ENCODE data around the gene PDF.
"Not testable (repeated sequence)": the region's sequence is repeated elsewhere in the genome, so short reads cannot be mapped to it uniquely, and the experiment has no call there.

The PDF gene

GRCh38 chr16:69313469-69313868 lies 16.9 kb downstream of the PDF start:
- no peak for ATAC-seq
- Mint-ChIP-seq H3K4me1 (peaks cover 32% of the 10 kb centered on the region), H3K27ac (peak overlapping the region; percentile 56), H3K36me3 (peaks cover 70% of the 10 kb centered on the region), H3K4me3 (peak overlapping the region; percentile 96), H3K9me3 (no peaks in the 10 kb centered on the region)
- DNase-seq (ENCODE audit: low spot score in 2 of 2): no peak

DNA sequence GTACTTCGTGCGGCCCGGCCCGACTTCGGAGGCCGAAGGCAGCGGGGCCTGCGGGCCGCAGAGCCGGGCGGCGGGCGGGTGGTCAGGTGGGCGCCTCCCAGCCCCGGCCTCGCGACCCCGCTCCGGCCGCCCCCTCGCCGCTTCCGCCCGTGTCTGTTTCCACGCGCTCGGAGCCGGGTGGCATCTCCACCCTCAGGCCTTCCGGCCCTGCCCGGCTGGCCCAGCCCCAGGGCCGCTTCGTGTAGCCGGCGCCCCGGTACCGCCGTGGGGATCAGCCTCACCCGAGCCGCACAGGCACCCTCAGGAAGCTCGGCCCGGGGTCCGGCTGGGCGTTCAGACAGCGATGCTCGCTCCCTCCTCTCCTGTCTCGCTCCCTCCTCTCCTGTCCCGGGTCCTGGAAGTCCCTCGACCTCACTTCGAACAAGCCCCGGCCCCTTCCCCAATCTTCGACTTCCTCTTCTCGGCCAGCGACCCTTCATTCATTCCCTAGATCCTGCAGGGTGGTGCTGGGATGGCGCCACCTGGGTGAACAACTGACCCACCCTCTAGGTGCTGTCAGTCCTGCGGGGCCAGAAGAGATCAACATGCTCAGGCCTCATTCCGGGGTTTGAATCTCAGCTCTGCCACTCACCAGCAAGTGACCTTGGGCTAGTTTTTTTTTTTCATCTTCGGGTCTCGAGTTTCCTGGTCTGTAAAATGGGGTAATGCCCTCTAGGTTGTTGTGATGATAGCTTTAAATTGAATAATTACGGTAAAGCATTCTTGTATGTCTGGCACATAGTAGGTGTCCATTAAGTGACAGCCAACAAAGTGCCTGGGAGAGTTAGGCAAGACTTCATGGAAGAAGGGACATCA lies 18.6 kb downstream of the PDF start:
- Mint-ChIP-seq H3K9me3 (no peaks in the 10 kb centered on the region), H3K27ac (peak overlapping the region; percentile 95), H3K36me3 (peaks cover 52% of the 10 kb centered on the region), H3K4me3 (peak overlapping the region; percentile 96), H3K4me1 (peaks cover 32% of the 10 kb centered on the region)
- ATAC-seq: peak; percentile 76
- DNase-seq (ENCODE audit: low spot score in 2 of 2): peak; percentile 47 to 80

- H3K4me1 Mint-ChIP-seq: peaks cover 32% of the 10 kb centered on the region
- ATAC-seq: peak; percentile 97
- peak within 1 kb of the TSS; percentile 95 for H3K27ac Mint-ChIP-seq
Measured at GRCh38 chr16:69310653-69311532, 19.5 kb downstream of the PDF start, which contains the start of gene VPS4A. Gene VPS4A, plus strand, starts transcription at chr16:69311350. Its CDS starts 162 bp downstream, at chr16:69311512.

GRCh38 chr16:69309316-69309715 lies 21.1 kb downstream of the PDF start:
- no peaks in the 10 kb centered on the region for H3K9me3 Mint-ChIP-seq
- DNase-seq (ENCODE audit: low spot score in 2 of 2) (no peak), ATAC-seq (no peak)
- no peak overlapping the region for H3K27ac Mint-ChIP-seq
- peak overlapping the region; percentile 96 for H3K4me3 Mint-ChIP-seq
- H3K36me3 Mint-ChIP-seq: peaks cover 33% of the 10 kb centered on the region
- peaks cover 28% of the 10 kb centered on the region for H3K4me1 Mint-ChIP-seq

More at GRCh38 chr16:69310653-69311532, 19.5 kb downstream of the PDF start, which contains the start of gene VPS4A:
- no peaks in the 10 kb centered on the region for H3K9me3 Mint-ChIP-seq
- peak within 1 kb of the TSS; percentile 96 for H3K4me3 Mint-ChIP-seq
- DNase-seq (ENCODE audit: low spot score in 2 of 2): peak; percentile 100
- peaks cover 46% of the 10 kb centered on the region for H3K36me3 Mint-ChIP-seq

- Mint-ChIP-seq H3K4me1 (peaks cover 14% of the 10 kb centered on the region), H3K36me3 (peaks cover 18% of the 10 kb centered on the region), H3K4me3 (no peak overlapping the region), H3K9me3 (no peaks in the 10 kb centered on the region), H3K27ac (no peak overlapping the region)
- ATAC-seq (no peak), DNase-seq (ENCODE audit: low spot score in 2 of 2) (no peak)
Measured at GRCh38 chr16:69307856-69308255, 22.5 kb downstream of the PDF start.

DNA sequence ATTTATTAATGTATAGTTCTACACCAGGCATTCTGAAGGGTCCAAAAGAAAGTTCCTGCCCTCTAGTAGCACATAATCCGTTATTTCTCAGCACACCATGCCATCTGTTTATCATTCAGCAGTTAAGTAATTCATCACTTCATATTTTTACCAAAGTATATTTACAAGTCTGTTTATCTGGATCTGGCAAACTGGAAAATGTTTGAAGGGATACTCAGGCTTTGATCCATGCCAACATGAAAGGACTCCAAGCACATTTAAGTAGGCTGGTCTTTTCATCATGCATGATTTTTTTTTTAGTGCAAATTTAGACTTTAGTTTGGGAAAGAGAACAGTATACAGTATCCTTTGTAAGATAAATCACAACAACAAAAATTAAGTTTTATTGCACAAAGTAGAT lies 23.3 kb downstream of the PDF start:
- Mint-ChIP-seq H3K36me3 (peaks cover 11% of the 10 kb centered on the region), H3K4me1 (peaks cover 11% of the 10 kb centered on the region), H3K27ac (no peak overlapping the region), H3K4me3 (no peak overlapping the region), H3K9me3 (no peaks in the 10 kb centered on the region)
- DNase-seq (ENCODE audit: low spot score in 2 of 2): no peak
- no peak for ATAC-seq

DNA sequence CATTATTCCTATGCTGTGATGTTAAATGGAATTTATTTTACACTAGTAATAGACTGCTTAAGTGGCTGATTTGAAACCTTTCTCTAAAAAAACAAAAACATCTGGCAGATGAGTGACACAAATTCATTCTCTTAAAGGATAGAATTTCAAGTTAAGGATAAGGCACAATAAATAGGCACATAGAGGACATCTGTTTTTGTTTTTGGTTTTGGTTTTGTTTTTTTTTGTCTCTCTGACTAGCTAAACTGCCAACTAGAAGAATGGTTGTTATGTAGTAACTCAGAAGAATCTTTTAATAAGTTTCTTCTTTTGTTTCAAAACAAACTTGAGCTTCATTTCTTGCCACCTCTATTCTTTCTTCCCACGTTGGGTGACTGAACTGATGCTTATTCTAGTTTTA lies 24.4 kb downstream of the PDF start:
- H3K27ac Mint-ChIP-seq: no peak overlapping the region
- no peak for DNase-seq (ENCODE audit: low spot score in 2 of 2)
- H3K4me1 Mint-ChIP-seq: peaks cover 6% of the 10 kb centered on the region
- H3K9me3 Mint-ChIP-seq: no peaks in the 10 kb centered on the region
- H3K4me3 Mint-ChIP-seq: no peak overlapping the region
- peaks cover 10% of the 10 kb centered on the region for H3K36me3 Mint-ChIP-seq
- ATAC-seq: no peak

GRCh38 chr16:69302301-69302700 lies 28.1 kb downstream of the PDF start:
- H3K4me1 Mint-ChIP-seq: no peaks in the 10 kb centered on the region
- no peak overlapping the region for H3K27ac Mint-ChIP-seq
- DNase-seq (ENCODE audit: low spot score in 2 of 2) (no peak), ATAC-seq (no peak)
- no peak overlapping the region for H3K4me3 Mint-ChIP-seq
- peaks cover 38% of the 10 kb centered on the region for H3K36me3 Mint-ChIP-seq
- H3K9me3 Mint-ChIP-seq: no peaks in the 10 kb centered on the region

DNA sequence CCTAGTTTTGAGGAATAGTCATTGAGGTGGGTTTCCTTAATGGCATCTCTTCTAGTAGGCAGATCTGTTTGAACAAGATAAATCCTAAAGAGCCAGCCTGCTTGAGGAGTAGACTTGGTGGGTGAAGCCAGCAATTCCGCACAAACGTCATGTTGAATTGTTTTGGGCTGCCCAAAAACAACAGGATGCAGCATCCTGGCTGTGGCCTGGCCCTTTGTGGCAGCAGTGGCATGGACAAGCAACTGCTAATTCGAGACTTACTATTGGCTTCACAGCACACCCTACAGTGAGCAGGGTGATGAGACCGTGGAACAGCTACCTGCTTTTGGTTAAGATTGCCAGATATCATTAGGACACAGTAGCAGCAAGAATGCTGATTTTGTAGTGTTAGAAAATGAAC lies 28.5 kb downstream of the PDF start:
- no peak overlapping the region for H3K4me3 Mint-ChIP-seq
- peaks cover 38% of the 10 kb centered on the region for H3K36me3 Mint-ChIP-seq
- no peaks in the 10 kb centered on the region for H3K9me3 Mint-ChIP-seq
- no peak for DNase-seq (ENCODE audit: low spot score in 2 of 2)
- ATAC-seq: no peak
- H3K4me1 Mint-ChIP-seq: no peaks in the 10 kb centered on the region
- peak overlapping the region; percentile 20 for H3K27ac Mint-ChIP-seq

DNA sequence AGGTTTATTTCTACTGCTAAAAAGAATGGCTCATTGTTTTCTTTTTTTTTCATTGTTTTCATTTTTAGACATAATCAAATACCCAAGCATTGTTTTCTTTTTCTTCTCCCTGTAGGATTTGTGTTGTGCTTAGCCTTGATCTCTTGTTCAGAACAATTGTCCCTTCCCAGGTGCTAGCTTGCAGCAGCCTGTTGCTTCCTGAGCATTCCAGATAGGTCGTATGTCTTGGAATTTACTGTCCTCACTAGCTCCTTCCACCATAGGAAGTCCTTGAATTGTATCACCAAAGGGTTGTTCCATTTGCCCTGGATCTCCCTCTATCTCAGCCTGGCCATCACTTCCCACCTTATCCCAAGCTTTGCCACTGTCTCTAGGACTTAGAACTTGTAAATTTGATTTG lies 29.2 kb downstream of the PDF start:
- peak overlapping the region; percentile 20 for H3K27ac Mint-ChIP-seq
- H3K36me3 Mint-ChIP-seq: peaks cover 38% of the 10 kb centered on the region
- DNase-seq (ENCODE audit: low spot score in 2 of 2) (no peak), ATAC-seq (no peak)
- H3K4me1 Mint-ChIP-seq: no peaks in the 10 kb centered on the region
- H3K9me3 Mint-ChIP-seq: no peaks in the 10 kb centered on the region
- H3K4me3 Mint-ChIP-seq: no peak overlapping the region

DNA sequence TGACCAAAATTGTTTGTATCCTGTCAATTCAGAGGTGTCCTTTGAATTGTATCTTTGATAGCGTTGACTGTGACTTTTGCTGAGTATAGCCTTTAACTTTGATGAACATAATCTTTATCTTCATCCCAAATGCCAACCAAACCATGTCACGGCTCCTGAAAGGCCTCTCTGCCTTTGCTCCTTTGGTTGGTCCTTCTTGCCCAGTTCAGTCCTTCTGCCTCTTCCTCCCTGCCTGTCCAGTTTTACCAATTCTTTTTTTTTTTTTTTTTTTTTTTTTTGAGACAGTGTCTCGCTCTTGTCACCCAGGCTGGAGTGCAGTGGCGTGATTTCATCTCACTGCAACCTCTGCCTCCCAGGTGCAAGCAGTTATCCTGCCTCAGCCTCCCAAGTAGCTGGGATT lies 32.1 kb downstream of the PDF start:
- no peak for DNase-seq (ENCODE audit: low spot score in 2 of 2)
- peak overlapping the region; percentile 43 for H3K27ac Mint-ChIP-seq
- no peaks in the 10 kb centered on the region for H3K9me3 Mint-ChIP-seq
- H3K4me1 Mint-ChIP-seq: peaks cover 6% of the 10 kb centered on the region
- no peak for ATAC-seq
- peaks cover 33% of the 10 kb centered on the region for H3K36me3 Mint-ChIP-seq
- no peak overlapping the region for H3K4me3 Mint-ChIP-seq

- not testable (repeated sequence) for H3K27ac Mint-ChIP-seq; H3K4me1 Mint-ChIP-seq; DNase-seq (ENCODE audit: low spot score in 2 of 2); ATAC-seq; H3K9me3 Mint-ChIP-seq; H3K4me3 Mint-ChIP-seq
- H3K36me3 Mint-ChIP-seq: peaks cover 33% of the 10 kb centered on the region
Measured at GRCh38 chr16:69296771-69297170, 33.6 kb downstream of the PDF start.

DNA sequence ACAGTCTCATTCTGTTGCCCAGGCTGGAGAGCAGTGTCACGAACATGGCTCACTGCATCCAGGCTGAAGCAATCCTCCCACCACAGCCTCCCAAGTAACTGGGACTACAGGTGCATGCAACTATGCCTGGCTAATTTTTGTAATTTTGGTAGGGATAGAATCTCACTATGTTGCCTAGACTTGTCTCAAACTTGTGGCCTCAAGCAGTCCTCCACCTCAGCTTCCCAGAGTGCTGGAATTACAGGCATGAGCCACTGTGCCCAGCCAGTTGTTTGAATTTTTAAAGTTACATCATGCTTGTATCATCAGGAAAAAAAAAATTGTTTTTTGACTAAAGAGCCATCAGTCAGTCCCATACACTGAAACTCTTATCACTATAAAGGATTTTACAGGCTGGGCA lies 36.3 kb downstream of the PDF start:
- peak overlapping the region; percentile 44 for H3K27ac Mint-ChIP-seq
- H3K36me3 Mint-ChIP-seq: peaks cover 12% of the 10 kb centered on the region
- H3K4me1 Mint-ChIP-seq: peaks cover 8% of the 10 kb centered on the region
- H3K9me3 Mint-ChIP-seq: no peaks in the 10 kb centered on the region
- ATAC-seq (no peak), DNase-seq (ENCODE audit: low spot score in 2 of 2) (no peak)
- no peak overlapping the region for H3K4me3 Mint-ChIP-seq

DNA sequence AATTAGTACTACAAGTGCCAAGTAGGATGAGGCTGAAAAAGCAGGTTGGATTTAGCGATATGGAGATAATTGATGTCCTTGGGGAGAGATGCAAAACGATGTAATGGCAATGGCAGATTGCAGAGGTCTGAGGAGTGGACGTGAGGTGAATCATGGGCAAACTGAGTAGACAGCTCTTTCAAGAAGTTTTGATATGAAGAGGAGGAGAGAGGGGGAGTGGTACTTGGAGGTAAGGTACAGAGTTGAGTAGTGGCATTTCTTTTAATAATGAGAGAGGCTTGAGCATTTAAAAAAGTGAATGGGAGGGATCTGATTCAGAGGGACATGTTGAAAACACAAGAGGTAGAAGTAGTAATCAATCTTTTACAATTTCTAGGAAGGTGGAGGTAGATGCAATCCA lies 37.0 kb downstream of the PDF start:
- no peak overlapping the region for H3K4me3 Mint-ChIP-seq
- H3K36me3 Mint-ChIP-seq: peaks cover 10% of the 10 kb centered on the region
- no peak for DNase-seq (ENCODE audit: low spot score in 2 of 2)
- no peaks in the 10 kb centered on the region for H3K9me3 Mint-ChIP-seq
- ATAC-seq: peak; percentile 87
- peak overlapping the region; percentile 44 for H3K27ac Mint-ChIP-seq
- peaks cover 8% of the 10 kb centered on the region for H3K4me1 Mint-ChIP-seq

GRCh38 chr16:69291657-69292056 lies 38.7 kb downstream of the PDF start:
- not testable (repeated sequence) for H3K4me3 Mint-ChIP-seq; DNase-seq (ENCODE audit: low spot score in 2 of 2); ATAC-seq; H3K27ac Mint-ChIP-seq; H3K36me3 Mint-ChIP-seq; H3K9me3 Mint-ChIP-seq; H3K4me1 Mint-ChIP-seq

All from stimulated activated effector memory CD8-positive, alpha-beta T cell treated with anti-CD3 and anti-CD28 coated beads, Interleukin-12 subunit alpha, Interleukin-12 subunit beta, amount 100 ng/mL, for 72 hours (primary cell).